Mucosa of descending colon (tissue), 3 donors: ENCODE measurements around the gene KIFC3. TPM values are rescaled to one million over a fixed set of nuclear protein-coding genes. Genes with fewer than 3 reads are reported as not detected.

Source experiments
- ATAC-seq: fragments of 200-7000 bp; cut with Tn5 transposase; one replicate; pipeline ENCODE4 v1.9.1; 2020; ENCODE audit warnings: mild to moderate bottlenecking, moderate library complexity
- DNase-seq, 3 donors: peaks; one replicate each; pipeline ENCODE4 v3.0.0-alpha.2; 2020
- H3K36me3 ChIP-seq: fragments of 200-600 bp; one replicate; pipeline ENCODE4 v1.8.0; 2021; ENCODE audit warnings: low read depth, mild to moderate bottlenecking
- H3K4me1 ChIP-seq: fragments of 200-600 bp; one replicate; pipeline ENCODE4 v1.8.0; 2021; ENCODE audit warnings: low read depth, mild to moderate bottlenecking
- H3K4me3 ChIP-seq: fragments of 200-600 bp; one replicate; pipeline ENCODE4 v1.8.0; 2021; ENCODE audit warnings: mild to moderate bottlenecking
- H3K9me3 ChIP-seq: fragments of 200-600 bp; one replicate; pipeline ENCODE4 v1.8.0; 2021; ENCODE audit warnings: mild to moderate bottlenecking
- intact Hi-C, 2 donors: fragments of 100-400 bp; cut with DNase I in 1 of 2; cut with micrococcal nuclease in 1 of 2; formaldehyde crosslinking; loops; one replicate each; pipeline versions ENCODE4 v1.11.0 to v1.11.1; 2022; cut with DNase I, micrococcal nuclease
- total RNA-seq, 3 donors: library from RNA; stranded (reverse); fragmentation: NEBNext Ultra II Directional in 2 of 3; extraction: Animal tissue kit (Norgen Biotek cat#: 25700) in 2 of 3; gene quantifications; one replicate each; pipeline versions ENCODE4 v1.2.1 to v1.2.4, GENCODE V29; 2021 to 2023
- TF ChIP-seq, protein P1 (sequence below): fragments of 200-600 bp; IDR thresholded peaks from one replicate; pipeline ENCODE4 v1.8.0; 2022; ENCODE audit warnings: antibody characterized with exemption, mild to moderate bottlenecking
- donor health status: DM: no; HTN: no; CAD: no; lungs with moderate emphysema.
- donor health status: DM: no; HTN: no; CAD: no.
- donor health status: DM: no; HTN: yes; CAD: no.

The KIFC3 gene
- total RNA-seq, 3 donors from 2014 or later: 3.7 to 17.2 (median 8.3) TPM

DNA sequence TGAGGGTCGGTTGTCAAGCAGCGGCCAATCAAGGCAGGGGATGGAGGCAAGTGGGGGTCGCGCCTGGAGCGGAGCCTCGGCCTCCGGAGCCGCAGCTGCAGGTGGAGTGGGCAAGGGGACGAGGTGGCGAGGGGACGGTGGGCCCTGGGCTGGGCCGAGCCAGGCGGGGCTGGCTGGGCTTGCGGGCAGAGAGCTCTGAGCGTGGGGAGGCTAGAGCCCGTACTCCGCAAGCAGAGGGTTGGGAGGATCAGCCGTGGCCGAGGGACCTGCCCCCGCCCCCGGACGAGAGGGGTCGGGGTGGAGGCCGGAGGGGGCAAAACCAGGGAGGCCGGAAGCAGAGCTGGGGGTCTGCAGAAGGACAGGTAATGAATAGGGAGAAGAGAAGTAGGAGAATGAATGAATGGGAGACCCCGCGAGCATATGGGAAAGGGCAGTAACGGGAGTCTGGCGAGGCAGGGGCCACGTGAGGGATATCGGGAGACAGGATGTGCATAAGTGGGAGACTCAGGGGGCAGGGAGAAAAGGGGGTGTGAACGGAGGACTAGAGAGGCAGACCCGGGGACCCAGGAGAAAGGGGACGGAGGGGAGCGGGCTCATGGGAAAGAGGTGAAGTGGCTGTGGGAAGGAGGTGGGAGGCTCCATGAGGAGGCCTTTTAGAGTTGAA, 66.4 kb downstream of the KIFC3 start, which contains the start of gene KATNB1:
Gene KATNB1, plus strand, starts transcription at position 16 of the 664 bp plus-strand sequence. CDS start 1,474 bp downstream, outside the sequence.
- no peaks in the 10 kb centered on the region for H3K9me3 ChIP-seq
- H3K4me3 ChIP-seq: peak within 1 kb of the TSS; percentile 83
- intact Hi-C loops: no loop called here
- TF ChIP-seq, protein P1, sequence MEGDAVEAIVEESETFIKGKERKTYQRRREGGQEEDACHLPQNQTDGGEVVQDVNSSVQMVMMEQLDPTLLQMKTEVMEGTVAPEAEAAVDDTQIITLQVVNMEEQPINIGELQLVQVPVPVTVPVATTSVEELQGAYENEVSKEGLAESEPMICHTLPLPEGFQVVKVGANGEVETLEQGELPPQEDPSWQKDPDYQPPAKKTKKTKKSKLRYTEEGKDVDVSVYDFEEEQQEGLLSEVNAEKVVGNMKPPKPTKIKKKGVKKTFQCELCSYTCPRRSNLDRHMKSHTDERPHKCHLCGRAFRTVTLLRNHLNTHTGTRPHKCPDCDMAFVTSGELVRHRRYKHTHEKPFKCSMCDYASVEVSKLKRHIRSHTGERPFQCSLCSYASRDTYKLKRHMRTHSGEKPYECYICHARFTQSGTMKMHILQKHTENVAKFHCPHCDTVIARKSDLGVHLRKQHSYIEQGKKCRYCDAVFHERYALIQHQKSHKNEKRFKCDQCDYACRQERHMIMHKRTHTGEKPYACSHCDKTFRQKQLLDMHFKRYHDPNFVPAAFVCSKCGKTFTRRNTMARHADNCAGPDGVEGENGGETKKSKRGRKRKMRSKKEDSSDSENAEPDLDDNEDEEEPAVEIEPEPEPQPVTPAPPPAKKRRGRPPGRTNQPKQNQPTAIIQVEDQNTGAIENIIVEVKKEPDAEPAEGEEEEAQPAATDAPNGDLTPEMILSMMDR: no peak
- H3K36me3 ChIP-seq: peaks cover 4% of the 10 kb centered on the region
- DNase-seq (no peak), ATAC-seq (peak; percentile 24)
- H3K4me1 ChIP-seq: peaks cover 18% of the 10 kb centered on the region

DNA sequence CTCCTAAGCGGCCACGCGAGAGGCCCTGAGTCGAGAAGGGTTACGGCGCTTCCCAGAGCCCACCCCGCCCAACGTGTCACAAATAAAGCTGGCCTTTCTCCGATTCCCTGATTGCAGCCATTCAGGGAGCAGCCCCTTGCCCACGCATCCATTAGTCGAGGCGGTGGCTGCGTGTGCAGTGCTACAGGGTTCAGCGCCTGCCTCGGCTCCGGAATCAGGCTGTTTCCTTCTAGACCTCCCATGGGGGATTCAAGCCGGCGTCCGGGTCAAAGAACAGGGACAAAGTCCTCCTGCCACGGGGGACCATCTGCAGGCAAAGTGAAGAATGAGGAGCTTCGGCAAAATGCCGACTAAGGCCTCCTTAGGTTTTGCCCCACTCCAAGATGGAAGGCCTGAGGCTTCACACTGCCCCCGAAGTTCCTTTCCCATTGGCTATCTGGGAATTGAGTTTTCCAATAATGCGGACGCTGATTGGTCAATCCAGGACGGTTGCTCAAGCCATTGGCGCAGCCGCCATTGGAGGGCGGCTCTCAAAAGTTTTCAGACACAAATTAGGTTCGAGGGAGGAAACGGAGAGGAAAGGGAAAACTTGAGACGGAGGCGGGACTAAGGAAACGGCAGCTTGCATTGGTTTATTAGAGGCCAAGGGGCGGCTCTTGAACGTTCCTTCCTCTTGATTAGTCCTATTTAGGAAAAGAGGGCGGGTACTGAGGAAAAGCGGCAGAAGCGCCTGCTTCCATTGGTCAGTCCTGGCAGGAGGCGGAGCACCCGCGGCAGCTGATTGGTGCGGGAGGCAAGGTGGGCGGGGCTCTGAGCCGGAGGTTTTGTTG, 67.2 kb downstream of the KIFC3 start:
- DNase-seq (peak; percentile 98), ATAC-seq (peak; percentile 93)
- Histone ChIP-seq H3K4me3 (peak overlapping the region; percentile 83), H3K4me1 (peaks cover 18% of the 10 kb centered on the region), H3K36me3 (peaks cover 4% of the 10 kb centered on the region), H3K9me3 (no peaks in the 10 kb centered on the region)
- intact Hi-C loops: no loop called here
- TF ChIP-seq, protein P1: peak; percentile 30

DNA sequence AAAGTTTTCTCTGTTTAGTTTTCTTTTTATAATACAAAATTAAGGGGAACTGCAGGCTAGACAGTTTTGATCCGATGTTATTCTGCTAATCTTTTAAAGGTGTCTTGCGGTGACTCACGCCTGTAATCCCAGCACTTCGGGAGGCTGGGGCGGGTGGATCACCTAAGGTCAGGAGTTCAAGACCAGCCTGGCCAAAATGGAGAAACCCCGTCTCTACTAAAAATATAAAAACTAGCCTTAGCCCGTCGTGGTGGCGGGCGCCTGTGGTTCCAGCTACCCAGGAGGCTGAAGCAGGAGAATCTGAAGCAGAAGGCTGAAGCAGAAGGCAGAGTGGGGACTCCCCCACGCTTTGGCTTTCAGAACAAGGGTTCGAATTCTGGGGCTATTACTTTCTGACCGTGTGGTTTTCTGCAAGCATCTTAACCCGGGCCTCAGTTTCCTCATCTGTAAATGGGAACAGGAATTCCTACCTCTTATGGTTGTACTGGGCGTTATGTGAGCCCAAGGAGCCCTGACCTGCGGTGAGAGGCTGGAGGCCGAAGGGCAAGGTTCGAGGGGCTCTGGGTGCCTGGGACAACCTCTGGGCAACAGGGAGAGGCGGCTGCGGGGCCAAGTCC, 67.9 kb downstream of the KIFC3 start:
- peak; percentile 1 for ATAC-seq
- peak overlapping the region; percentile 52 for H3K4me3 ChIP-seq
- H3K36me3 ChIP-seq: peaks cover 4% of the 10 kb centered on the region
- TF ChIP-seq, protein P1: no peak
- H3K9me3 ChIP-seq: no peaks in the 10 kb centered on the region
- H3K4me1 ChIP-seq: peaks cover 18% of the 10 kb centered on the region
- intact Hi-C loops: no loop called here
- peak in 1 of 3 donors; percentile 37 for DNase-seq

DNA sequence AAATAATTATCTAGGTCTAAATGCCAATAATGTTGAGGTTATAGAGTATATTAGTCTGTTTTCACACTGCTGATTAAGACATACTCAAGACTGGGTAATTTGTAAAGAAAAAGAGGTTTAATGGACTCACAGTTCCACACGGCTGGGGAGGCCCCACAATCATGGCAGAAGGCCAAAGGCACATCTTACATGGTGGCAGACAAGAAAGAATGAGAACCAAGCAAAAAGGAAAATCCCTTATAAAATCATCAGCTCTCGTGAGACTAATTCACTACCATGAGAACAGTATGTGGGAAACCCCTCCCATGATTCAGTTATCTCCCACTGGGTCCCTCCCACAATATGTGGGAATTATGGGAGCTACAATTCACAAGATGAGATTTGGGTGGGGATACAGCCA, 69.6 kb downstream of the KIFC3 start:
- H3K9me3 ChIP-seq: no peaks in the 10 kb centered on the region
- peaks cover 18% of the 10 kb centered on the region for H3K4me1 ChIP-seq
- DNase-seq: no peak
- no peak for ATAC-seq
- intact Hi-C loops: no loop called here
- no peak overlapping the region for H3K4me3 ChIP-seq
- TF ChIP-seq, protein P1: no peak
- H3K36me3 ChIP-seq: peaks cover 4% of the 10 kb centered on the region

DNA sequence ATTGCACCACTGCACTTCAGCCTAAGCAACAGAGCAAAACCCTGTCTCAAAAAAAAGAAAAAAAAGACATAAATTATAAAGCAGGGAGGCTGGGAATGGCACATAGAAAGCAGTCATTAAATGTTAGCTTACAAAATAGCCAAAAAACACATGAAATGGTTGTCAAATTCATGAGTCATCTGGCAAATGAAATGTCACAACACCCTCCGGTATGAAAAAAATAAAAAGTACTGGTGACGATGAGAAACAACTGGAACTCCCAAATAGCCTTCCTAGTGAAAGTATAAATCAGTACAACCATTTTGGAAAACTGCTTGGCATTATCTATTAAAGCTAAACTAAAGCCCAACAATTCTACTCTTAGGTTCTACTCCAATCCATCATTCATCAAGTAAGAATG, 70.3 kb downstream of the KIFC3 start:
- TF ChIP-seq, protein P1: no peak
- H3K4me1 ChIP-seq: peaks cover 16% of the 10 kb centered on the region
- ATAC-seq: no peak
- H3K9me3 ChIP-seq: no peaks in the 10 kb centered on the region
- H3K4me3 ChIP-seq: no peak overlapping the region
- intact Hi-C loops: no loop called here
- H3K36me3 ChIP-seq: peaks cover 4% of the 10 kb centered on the region
- no peak for DNase-seq
